Sigmoid colon (tissue), 7 donors: ENCODE data around the gene OTOGL. TPM values are rescaled to one million over a fixed set of nuclear protein-coding genes. Genes with fewer than 3 reads are reported as not detected.

Source experiments
- DNase-seq: peaks from one replicate; pipeline ENCODE4 v3.0.0-alpha.2; 2019
- H3K27ac ChIP-seq, 4 donors: fragments of 200-600 bp; sonication (generic); one replicate each; pipeline ENCODE4 v1.5.1; 2016 to 2019; ENCODE audit warnings: mild to moderate bottlenecking in 1 of 4
- H3K27me3 ChIP-seq, 3 donors: fragments of 200-600 bp; sonication (generic); one replicate each; pipeline ENCODE4 v1.5.1; 2019; ENCODE audit warnings: mild to moderate bottlenecking in 1 of 3
- H3K36me3 ChIP-seq, 4 donors: fragments of 200-600 bp; sonication (generic); one replicate each; pipeline ENCODE4 v1.5.1; 2016 to 2019
- H3K4me1 ChIP-seq, 4 donors: fragments of 200-600 bp; sonication (generic); one replicate each; pipeline ENCODE4 v1.5.1; 2017 to 2019
- H3K4me3 ChIP-seq, 4 donors: fragments of 200-600 bp; sonication (generic); one replicate each; pipeline ENCODE4 v1.5.1; 2017 to 2019; ENCODE audit warnings: mild to moderate bottlenecking in 2 of 4, moderate library complexity in 1 of 4
- H3K9me3 ChIP-seq, 4 donors: fragments of 200-600 bp in 3 of 4; sonication (generic) in 3 of 4; one replicate each; pipeline versions ENCODE4 v1.5.1 to v1.6.1; 2013 to 2019
- EP300 ChIP-seq, 4 donors: sonication (generic); formaldehyde crosslinking; IDR thresholded peaks; one replicate each; pipeline ENCODE4 v1.6.1; 2017; ENCODE audit warnings: antibody characterized with exemption in 4 of 4
- POLR2A ChIP-seq, 2 donors: fragments of 450-650 bp; IDR thresholded peaks; one replicate each; pipeline ENCODE4 v1.6.1; 2016; ENCODE audit warnings: antibody characterized with exemption in 2 of 2, mild to moderate bottlenecking in 2 of 2, moderate library complexity in 2 of 2
- POLR2AphosphoS5 ChIP-seq, 4 donors: sonication (generic); formaldehyde crosslinking; IDR thresholded peaks; one replicate each; pipeline ENCODE4 v1.6.1; 2017; ENCODE audit warnings: antibody characterized with exemption in 4 of 4
- WGBS, 2 donors: extraction: QIAGEN DNeasy Blood & Tissue Kit; methylation state at CpG; one replicate each; pipeline ENCODE4 v1.1.7; 2013; 5-methylcytosine and 5-hydroxymethylcytosine counted together
- intact Hi-C: fragments of 100-400 bp; cut with DNase I; formaldehyde crosslinking; loops from one replicate; pipeline ENCODE4 v1.15.1; 2023
- polyA plus RNA-seq, 3 donors: library from polyadenylated mRNA; stranded (reverse); fragments of 200-250 nt; gene quantifications; one replicate each; pipeline ENCODE4 v1.2.3, GENCODE V29; 2013
- total RNA-seq, 4 donors: library from RNA; depleted of rRNA; stranded (reverse); fragments of >200 nt; gene quantifications; one replicate each; pipeline ENCODE4 v1.1.0, GENCODE V29; 2016
- TF ChIP-seq, protein P1 (sequence below), 4 experiments: fragments of 450-650 bp in 3 of 4; fragments of 200-600 bp in 1 of 4; IDR thresholded peaks; one replicate each; pipeline ENCODE4 v1.5.1; 2016 to 2019; ENCODE audit warnings: antibody characterized with exemption in 4 of 4, mild to moderate bottlenecking in 3 of 4, moderate library complexity in 2 of 4
- donor health status: healthy with polysubstance abuse.
- donor health status: Bipolar disorder and iron deficiency.
- donor health status: healthy.

OTOGL gene
- total and polyA plus RNA-seq, 7 donors: 0.07 to 4.7 (median 0.81) TPM; not detected in 2

DNA sequence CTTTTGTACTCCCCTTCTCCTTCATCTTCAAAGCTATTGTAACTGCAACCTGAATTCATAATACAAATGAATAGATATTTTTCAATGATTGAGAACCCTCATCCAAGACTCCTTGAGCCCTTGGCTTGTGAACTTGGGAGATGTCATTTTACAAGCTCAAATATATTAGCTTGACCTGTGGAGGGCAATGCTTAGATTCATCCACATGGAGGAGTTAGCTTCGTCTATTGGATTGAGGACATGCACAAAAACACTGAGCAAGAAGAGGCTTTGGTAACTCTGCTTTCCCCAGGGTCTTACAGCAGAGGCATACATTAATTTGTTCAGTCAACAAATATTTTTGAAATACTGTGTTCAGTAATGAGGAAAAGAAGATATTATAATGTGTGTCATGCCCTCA, 101.1 kb downstream of the OTOGL start:
- TF ChIP-seq POLR2AphosphoS5 (IDR thresholded peaks at IDR 0.05) (no peak), POLR2A (IDR thresholded peaks at IDR 0.05) (no peak), EP300 (IDR thresholded peaks at IDR 0.05) (no peak)
- TF ChIP-seq, protein P1, sequence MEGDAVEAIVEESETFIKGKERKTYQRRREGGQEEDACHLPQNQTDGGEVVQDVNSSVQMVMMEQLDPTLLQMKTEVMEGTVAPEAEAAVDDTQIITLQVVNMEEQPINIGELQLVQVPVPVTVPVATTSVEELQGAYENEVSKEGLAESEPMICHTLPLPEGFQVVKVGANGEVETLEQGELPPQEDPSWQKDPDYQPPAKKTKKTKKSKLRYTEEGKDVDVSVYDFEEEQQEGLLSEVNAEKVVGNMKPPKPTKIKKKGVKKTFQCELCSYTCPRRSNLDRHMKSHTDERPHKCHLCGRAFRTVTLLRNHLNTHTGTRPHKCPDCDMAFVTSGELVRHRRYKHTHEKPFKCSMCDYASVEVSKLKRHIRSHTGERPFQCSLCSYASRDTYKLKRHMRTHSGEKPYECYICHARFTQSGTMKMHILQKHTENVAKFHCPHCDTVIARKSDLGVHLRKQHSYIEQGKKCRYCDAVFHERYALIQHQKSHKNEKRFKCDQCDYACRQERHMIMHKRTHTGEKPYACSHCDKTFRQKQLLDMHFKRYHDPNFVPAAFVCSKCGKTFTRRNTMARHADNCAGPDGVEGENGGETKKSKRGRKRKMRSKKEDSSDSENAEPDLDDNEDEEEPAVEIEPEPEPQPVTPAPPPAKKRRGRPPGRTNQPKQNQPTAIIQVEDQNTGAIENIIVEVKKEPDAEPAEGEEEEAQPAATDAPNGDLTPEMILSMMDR (IDR thresholded peaks at IDR 0.05): no peak
- Histone ChIP-seq H3K27me3 (no peaks in the 10 kb centered on the region), H3K9me3 (no peaks in the 10 kb centered on the region), H3K36me3 (no peaks in the 10 kb centered on the region), H3K4me3 (no peak overlapping the region), H3K27ac (no peak overlapping the region), H3K4me1 (peaks cover 0 to 2% (median 0%) of the 10 kb centered on the region in 4 donors)
- 70 to 86% methylated on average over 1 of the region's 1 CpG for WGBS, 2 donors
- no peak for DNase-seq
- intact Hi-C loops: loop anchor here (10.0 kb wide), 1 partner anchor 646 kb away; no protein-coding TSS in a partner anchor

DNA sequence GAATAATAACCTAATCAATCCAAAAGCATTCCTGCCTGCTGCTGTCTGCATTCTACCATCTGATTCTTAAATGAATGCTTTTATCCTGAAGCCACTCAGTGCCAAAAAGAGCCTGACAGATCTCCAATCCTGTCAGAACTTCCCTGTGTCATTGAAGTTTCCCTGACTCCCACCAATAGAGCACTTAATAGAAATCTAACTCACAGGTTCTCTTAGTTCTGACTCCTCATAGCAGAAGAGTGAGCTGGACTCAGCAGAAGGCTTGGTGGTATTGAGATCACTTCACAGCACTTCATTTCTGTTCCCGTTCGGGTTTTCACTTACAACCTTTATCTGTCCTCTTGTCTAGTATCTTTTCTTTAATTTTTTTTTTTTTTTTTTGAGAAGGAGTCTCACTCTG, 102.6 kb downstream of the OTOGL start:
- 93 to 94% methylated on average over 2 of the region's 2 CpGs for WGBS, 2 donors
- no peaks in the 10 kb centered on the region for H3K36me3 ChIP-seq
- intact Hi-C loops: loop anchor here (10.0 kb wide), 1 partner anchor 647 kb away; no protein-coding TSS in a partner anchor
- no peaks in the 10 kb centered on the region for H3K9me3 ChIP-seq
- TF ChIP-seq POLR2A (IDR thresholded peaks at IDR 0.05) (no peak), POLR2AphosphoS5 (IDR thresholded peaks at IDR 0.05) (no peak)
- TF ChIP-seq, protein P1 (IDR thresholded peaks at IDR 0.05): no peak
- no peak for DNase-seq
- H3K4me3 ChIP-seq: no peak overlapping the region
- H3K27ac ChIP-seq: no peak overlapping the region
- H3K27me3 ChIP-seq: no peaks in the 10 kb centered on the region
- peaks cover 0 to 15% (median 9%) of the 10 kb centered on the region in 4 donors for H3K4me1 ChIP-seq

- Histone ChIP-seq H3K4me1 (peaks cover 0 to 31% (median 9%) of the 10 kb centered on the region in 4 donors), H3K9me3 (no peaks in the 10 kb centered on the region), H3K27me3 (no peaks in the 10 kb centered on the region), H3K27ac (no peak overlapping the region), H3K36me3 (no peaks in the 10 kb centered on the region), H3K4me3 (no peak overlapping the region)
- TF ChIP-seq, protein P1 (IDR thresholded peaks at IDR 0.05): no peak
- TF ChIP-seq POLR2AphosphoS5 (IDR thresholded peaks at IDR 0.05) (no peak), EP300 (IDR thresholded peaks at IDR 0.05) (no peak), POLR2A (IDR thresholded peaks at IDR 0.05) (no peak)
- intact Hi-C loops: loop anchor here (10.0 kb wide), 1 partner anchor 651 kb away; no protein-coding TSS in a partner anchor
- WGBS, 2 donors: 21 to 24% methylated on average over 1 of the region's 1 CpG
- DNase-seq: no peak
These were observed 106.6 kb downstream of the OTOGL start for GRCh38 chr12:80205960-80206359.

GRCh38 chr12:80208071-80208470, 108.7 kb downstream of the OTOGL start:
- no peaks in the 10 kb centered on the region for H3K9me3 ChIP-seq
- no peak overlapping the region for H3K4me3 ChIP-seq
- peaks cover 0 to 31% (median 9%) of the 10 kb centered on the region in 4 donors for H3K4me1 ChIP-seq
- H3K36me3 ChIP-seq: no peaks in the 10 kb centered on the region
- no peaks in the 10 kb centered on the region for H3K27me3 ChIP-seq
- WGBS, 2 donors: 57 to 61% methylated on average over 1 of the region's 1 CpG
- intact Hi-C loops: loop anchor here (10.0 kb wide), 1 partner anchor 653 kb away; no protein-coding TSS in a partner anchor
- no peak overlapping the region for H3K27ac ChIP-seq
- TF ChIP-seq POLR2AphosphoS5 (IDR thresholded peaks at IDR 0.05): no peak
- no peak for TF ChIP-seq POLR2A (IDR thresholded peaks at IDR 0.05)
- TF ChIP-seq, protein P1 (IDR thresholded peaks at IDR 0.05): no peak
- no peak for TF ChIP-seq EP300 (IDR thresholded peaks at IDR 0.05)
- DNase-seq: no peak

- Histone ChIP-seq H3K36me3 (no peaks in the 10 kb centered on the region), H3K4me1 (peaks cover 0 to 26% (median 0%) of the 10 kb centered on the region in 4 donors), H3K27ac (no peak overlapping the region), H3K9me3 (no peaks in the 10 kb centered on the region), H3K27me3 (no peaks in the 10 kb centered on the region), H3K4me3 (no peak overlapping the region)
- TF ChIP-seq POLR2A (IDR thresholded peaks at IDR 0.05) (no peak), POLR2AphosphoS5 (IDR thresholded peaks at IDR 0.05) (no peak), EP300 (IDR thresholded peaks at IDR 0.05) (no peak)
- TF ChIP-seq, protein P1 (IDR thresholded peaks at IDR 0.05): no peak
- 60 to 67% methylated on average over 2 of the region's 2 CpGs for WGBS, 2 donors
- intact Hi-C loops: no loop called here
- no peak for DNase-seq
These were observed 112.3 kb downstream of the OTOGL start for GRCh38 chr12:80211671-80212070.
